Measurements from ENCODE around the gene MOSPD3.

The MOSPD3 gene

GRCh38 chr7:100572281-100572948 is 39.9 kb upstream of the MOSPD3 start:
- no peaks in the 10 kb centered on the region for H3K27me3 Mint-ChIP-seq
- no peak overlapping the region for H3K4me3 Mint-ChIP-seq
- no peaks in the 10 kb centered on the region for H3K9me3 Mint-ChIP-seq
- peaks cover 13% of the 10 kb centered on the region for H3K36me3 Mint-ChIP-seq (ENCODE audit: low read depth)
- peaks cover 37% of the 10 kb centered on the region for H3K4me1 Mint-ChIP-seq (ENCODE audit: low read depth)
- H3K27ac Mint-ChIP-seq: no peak overlapping the region

GRCh38 chr7:100572949-100573675 is 39.2 kb upstream of the MOSPD3 start:
- Mint-ChIP-seq H3K4me1 (ENCODE audit: low read depth) (peaks cover 31% of the 10 kb centered on the region), H3K4me3 (no peak overlapping the region), H3K27me3 (no peaks in the 10 kb centered on the region), H3K27ac (no peak overlapping the region), H3K9me3 (no peaks in the 10 kb centered on the region), H3K36me3 (ENCODE audit: low read depth) (peaks cover 13% of the 10 kb centered on the region)

GRCh38 chr7:100573691-100574361 is 38.5 kb upstream of the MOSPD3 start, which contains the start of gene SAP25:
Gene SAP25 (minus strand): TSS chr7:100573900. CDS start chr7:100573742, 158 bp downstream.
- H3K4me1 Mint-ChIP-seq (ENCODE audit: low read depth): peaks cover 26% of the 10 kb centered on the region
- H3K9me3 Mint-ChIP-seq: no peaks in the 10 kb centered on the region
- H3K27ac Mint-ChIP-seq: no peak within 1 kb of the TSS
- H3K4me3 Mint-ChIP-seq: no peak within 1 kb of the TSS
- H3K27me3 Mint-ChIP-seq: no peaks in the 10 kb centered on the region
- peaks cover 13% of the 10 kb centered on the region for H3K36me3 Mint-ChIP-seq (ENCODE audit: low read depth)

- Mint-ChIP-seq H3K36me3 (ENCODE audit: low read depth) (peaks cover 13% of the 10 kb centered on the region), H3K4me3 (no peak overlapping the region), H3K27ac (no peak overlapping the region), H3K4me1 (ENCODE audit: low read depth) (peaks cover 18% of the 10 kb centered on the region), H3K9me3 (no peaks in the 10 kb centered on the region), H3K27me3 (no peaks in the 10 kb centered on the region)
Measured at GRCh38 chr7:100574362-100575205, 37.8 kb upstream of the MOSPD3 start.

GRCh38 chr7:100575206-100575631 is 37.1 kb upstream of the MOSPD3 start:
- peaks cover 13% of the 10 kb centered on the region for H3K36me3 Mint-ChIP-seq (ENCODE audit: low read depth)
- no peak overlapping the region for H3K27ac Mint-ChIP-seq
- no peak overlapping the region for H3K4me3 Mint-ChIP-seq
- H3K4me1 Mint-ChIP-seq (ENCODE audit: low read depth): peaks cover 16% of the 10 kb centered on the region
- H3K27me3 Mint-ChIP-seq: no peaks in the 10 kb centered on the region
- no peaks in the 10 kb centered on the region for H3K9me3 Mint-ChIP-seq

GRCh38 chr7:100575746-100576383 is 36.5 kb upstream of the MOSPD3 start:
- H3K27me3 Mint-ChIP-seq: no peaks in the 10 kb centered on the region
- H3K4me3 Mint-ChIP-seq: no peak overlapping the region
- no peaks in the 10 kb centered on the region for H3K9me3 Mint-ChIP-seq
- H3K36me3 Mint-ChIP-seq (ENCODE audit: low read depth): peaks cover 13% of the 10 kb centered on the region
- peaks cover 10% of the 10 kb centered on the region for H3K4me1 Mint-ChIP-seq (ENCODE audit: low read depth)
- no peak overlapping the region for H3K27ac Mint-ChIP-seq

- Mint-ChIP-seq H3K27me3 (no peaks in the 10 kb centered on the region), H3K9me3 (no peaks in the 10 kb centered on the region), H3K4me1 (ENCODE audit: low read depth) (peaks cover 6% of the 10 kb centered on the region), H3K36me3 (ENCODE audit: low read depth) (peaks cover 16% of the 10 kb centered on the region), H3K27ac (no peak overlapping the region), H3K4me3 (no peak overlapping the region)
Measured at GRCh38 chr7:100576384-100576993, 35.9 kb upstream of the MOSPD3 start.

GRCh38 chr7:100577103-100577502 is 35.2 kb upstream of the MOSPD3 start:
- peaks cover 16% of the 10 kb centered on the region for H3K36me3 Mint-ChIP-seq (ENCODE audit: low read depth)
- H3K27ac Mint-ChIP-seq: no peak overlapping the region
- H3K9me3 Mint-ChIP-seq: no peaks in the 10 kb centered on the region
- no peak overlapping the region for H3K4me3 Mint-ChIP-seq
- H3K27me3 Mint-ChIP-seq: no peaks in the 10 kb centered on the region
- peaks cover under 1% of the 10 kb centered on the region for H3K4me1 Mint-ChIP-seq (ENCODE audit: low read depth)

GRCh38 chr7:100577507-100577906 is 34.8 kb upstream of the MOSPD3 start:
- Mint-ChIP-seq H3K27me3 (no peaks in the 10 kb centered on the region), H3K4me3 (no peak overlapping the region), H3K36me3 (ENCODE audit: low read depth) (peaks cover 16% of the 10 kb centered on the region), H3K4me1 (ENCODE audit: low read depth) (peaks cover 5% of the 10 kb centered on the region), H3K9me3 (no peaks in the 10 kb centered on the region), H3K27ac (no peak overlapping the region)

- Mint-ChIP-seq H3K27ac (no peak overlapping the region), H3K27me3 (no peaks in the 10 kb centered on the region), H3K4me1 (ENCODE audit: low read depth) (peaks cover 15% of the 10 kb centered on the region), H3K9me3 (no peaks in the 10 kb centered on the region), H3K36me3 (ENCODE audit: low read depth) (peaks cover 16% of the 10 kb centered on the region), H3K4me3 (no peak overlapping the region)
Measured at GRCh38 chr7:100578246-100579183, 33.8 kb upstream of the MOSPD3 start.

- H3K36me3 Mint-ChIP-seq (ENCODE audit: low read depth): peaks cover 9% of the 10 kb centered on the region
- no peak overlapping the region for H3K4me3 Mint-ChIP-seq
- peaks cover 28% of the 10 kb centered on the region for H3K4me1 Mint-ChIP-seq (ENCODE audit: low read depth)
- no peak overlapping the region for H3K27ac Mint-ChIP-seq
- H3K9me3 Mint-ChIP-seq: no peaks in the 10 kb centered on the region
- no peaks in the 10 kb centered on the region for H3K27me3 Mint-ChIP-seq
Measured at GRCh38 chr7:100580466-100581283, 31.7 kb upstream of the MOSPD3 start.

- H3K36me3 Mint-ChIP-seq (ENCODE audit: low read depth): peaks cover 4% of the 10 kb centered on the region
- no peaks in the 10 kb centered on the region for H3K27me3 Mint-ChIP-seq
- peak overlapping the region; percentile 92 for H3K4me3 Mint-ChIP-seq
- H3K9me3 Mint-ChIP-seq: no peaks in the 10 kb centered on the region
- peaks cover 35% of the 10 kb centered on the region for H3K4me1 Mint-ChIP-seq (ENCODE audit: low read depth)
- H3K27ac Mint-ChIP-seq: peak overlapping the region; percentile 98
Measured at GRCh38 chr7:100582041-100582579, 30.2 kb upstream of the MOSPD3 start.
